Measurements from ENCODE around the gene TMPRSS3.

DNA sequence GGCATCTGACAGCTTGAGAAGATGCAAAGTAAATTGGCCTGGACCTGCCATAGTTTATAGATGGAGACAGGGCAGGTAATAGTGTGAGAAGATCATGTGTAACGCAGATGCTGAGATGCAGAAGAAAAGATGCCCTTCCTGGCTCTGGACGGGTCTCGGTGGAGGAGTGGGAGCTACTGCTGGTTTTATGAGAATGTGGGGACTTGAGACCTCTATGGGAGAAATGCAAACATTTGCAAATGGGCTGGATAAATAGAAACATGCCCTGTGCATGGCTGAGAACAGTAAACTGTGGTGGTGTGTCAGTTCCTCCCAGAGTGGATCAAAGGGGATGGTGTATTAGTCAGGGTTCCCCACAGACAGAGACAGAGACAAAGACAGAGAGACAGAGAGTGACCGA, 29.7 kb upstream of the TMPRSS3 start:
- TF ChIP-seq, protein P1, sequence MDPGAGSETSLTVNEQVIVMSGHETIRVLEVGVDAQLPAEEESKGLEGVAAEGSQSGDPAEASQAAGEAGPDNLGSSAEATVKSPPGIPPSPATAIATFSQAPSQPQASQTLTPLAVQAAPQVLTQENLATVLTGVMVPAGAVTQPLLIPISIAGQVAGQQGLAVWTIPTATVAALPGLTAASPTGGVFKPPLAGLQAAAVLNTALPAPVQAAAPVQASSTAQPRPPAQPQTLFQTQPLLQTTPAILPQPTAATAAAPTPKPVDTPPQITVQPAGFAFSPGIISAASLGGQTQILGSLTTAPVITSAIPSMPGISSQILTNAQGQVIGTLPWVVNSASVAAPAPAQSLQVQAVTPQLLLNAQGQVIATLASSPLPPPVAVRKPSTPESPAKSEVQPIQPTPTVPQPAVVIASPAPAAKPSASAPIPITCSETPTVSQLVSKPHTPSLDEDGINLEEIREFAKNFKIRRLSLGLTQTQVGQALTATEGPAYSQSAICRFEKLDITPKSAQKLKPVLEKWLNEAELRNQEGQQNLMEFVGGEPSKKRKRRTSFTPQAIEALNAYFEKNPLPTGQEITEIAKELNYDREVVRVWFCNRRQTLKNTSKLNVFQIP (CRISPR knock-in tag; IDR thresholded peaks at IDR 0.05; ENCODE audit: borderline replicate concordance, low read depth), result no peak
- no peak for TF ChIP-seq ZFP3 (CRISPR knock-in tag; IDR thresholded peaks at IDR 0.05)
- no peak for TF ChIP-seq ZFP30 (CRISPR knock-in tag; IDR thresholded peaks at IDR 0.05)
- no peak for TF ChIP-seq TCF4 (CRISPR knock-in tag; IDR thresholded peaks at IDR 0.05; ENCODE audit: borderline replicate concordance)
- TF ChIP-seq BACH2 (CRISPR knock-in tag; IDR thresholded peaks at IDR 0.05; ENCODE audit: borderline replicate concordance), result no peak
- TF ChIP-seq, protein P2, sequence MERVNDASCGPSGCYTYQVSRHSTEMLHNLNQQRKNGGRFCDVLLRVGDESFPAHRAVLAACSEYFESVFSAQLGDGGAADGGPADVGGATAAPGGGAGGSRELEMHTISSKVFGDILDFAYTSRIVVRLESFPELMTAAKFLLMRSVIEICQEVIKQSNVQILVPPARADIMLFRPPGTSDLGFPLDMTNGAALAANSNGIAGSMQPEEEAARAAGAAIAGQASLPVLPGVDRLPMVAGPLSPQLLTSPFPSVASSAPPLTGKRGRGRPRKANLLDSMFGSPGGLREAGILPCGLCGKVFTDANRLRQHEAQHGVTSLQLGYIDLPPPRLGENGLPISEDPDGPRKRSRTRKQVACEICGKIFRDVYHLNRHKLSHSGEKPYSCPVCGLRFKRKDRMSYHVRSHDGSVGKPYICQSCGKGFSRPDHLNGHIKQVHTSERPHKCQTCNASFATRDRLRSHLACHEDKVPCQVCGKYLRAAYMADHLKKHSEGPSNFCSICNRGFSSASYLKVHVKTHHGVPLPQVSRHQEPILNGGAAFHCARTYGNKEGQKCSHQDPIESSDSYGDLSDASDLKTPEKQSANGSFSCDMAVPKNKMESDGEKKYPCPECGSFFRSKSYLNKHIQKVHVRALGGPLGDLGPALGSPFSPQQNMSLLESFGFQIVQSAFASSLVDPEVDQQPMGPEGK (CRISPR knock-in tag; IDR thresholded peaks at IDR 0.05; ENCODE audit: borderline replicate concordance), result no peak
- TF ChIP-seq CSDC2 (CRISPR knock-in tag; IDR thresholded peaks at IDR 0.05), result no peak
- TF ChIP-seq TOX (CRISPR knock-in tag; IDR thresholded peaks at IDR 0.05; ENCODE audit: borderline replicate concordance), result no peak
- TF ChIP-seq PPARA (CRISPR knock-in tag; IDR thresholded peaks at IDR 0.05; ENCODE audit: borderline replicate concordance), result no peak
- TF ChIP-seq RARB (CRISPR knock-in tag; IDR thresholded peaks at IDR 0.05), result no peak
- TF ChIP-seq ZNF565 (CRISPR knock-in tag; conservative IDR thresholded peaks at IDR 0.05; ENCODE audit: low read depth), result no peak
- no peak for TF ChIP-seq SNAI2 (CRISPR knock-in tag; IDR thresholded peaks at IDR 0.05)
- no peak for TF ChIP-seq ARNTL (CRISPR knock-in tag; IDR thresholded peaks at IDR 0.05; ENCODE audit: borderline replicate concordance, low read depth)
- TF ChIP-seq ISL1 (CRISPR knock-in tag; IDR thresholded peaks at IDR 0.05), result no peak
